K562 (cell line): Measurements from ENCODE around the gene SMG5. TPM values are rescaled to one million over a fixed set of nuclear protein-coding genes. Genes with fewer than 3 reads are reported as not detected.
A peak's percentile ranks its signal among the peaks of the same experiment; 100 is the strongest.

Source experiments
- ATAC-seq: fragments of 200-7000 bp; cut with Tn5 transposase; 3 replicates; pipeline ENCODE4 v1.9.1; 2020; ENCODE audit warnings: moderate library complexity
- BruUV-seq: library from RNA; stranded (reverse); fragments of 400-500 nt; replicated peaks from 2 replicates; lab custom pipeline; 2021; lab: Mats Ljungman, UMichigan
- CTCF ChIA-PET: fragments of 300-600 bp; formaldehyde crosslinking; extraction: SDS; loops from one replicate; lab custom pipeline; 2021; ENCODE audit warnings: low intra/inter-chr PET ratio; lab: Yijun Ruan, JAX
- POLR2A ChIA-PET: fragments of 300-600, 350-650 bp; sonication (Branson Sonifier 250); formaldehyde crosslinking; extraction: SDS; loops from one replicate; lab custom pipeline; 2021; ENCODE audit warnings: antibody characterized with exemption, inconsistent platforms; lab: Yijun Ruan, JAX
- DNase-seq, 4 experiments: peaks; one replicate each; pipeline versions ENCODE4 v3.0.0 to v3.0.0-alpha.2; 2011 to 2018; ENCODE audit warnings: low spot score in 3 of 4, mixed read lengths in 3 of 4; ENCODE audit errors: extremely low read depth in 1 of 4
- FAIRE-seq: peaks from 2 replicates; lab custom pipeline; 2011; peaks lifted over from hg19 to GRCh38; lab: Jason Lieb, UNC
- H2AFZ ChIP-seq: 2 replicates; pipeline ENCODE4 v1.6.0; 2011; ENCODE audit warnings: low read depth, low read length, control low read depth, inconsistent platforms
- H3K27ac ChIP-seq: fragments of 200-600 bp; 3 replicates; pipeline ENCODE4 v1.8.0; 2011; ENCODE audit warnings: low read depth, mild to moderate bottlenecking, control low read depth, inconsistent platforms, low read length, moderate library complexity, mixed read lengths; ENCODE audit errors: extremely low read depth
- H3K27me3 ChIP-seq, 2 experiments: fragments of 300-600 bp in 1 of 2; 2 replicates in 1 of 2; 3 replicates in 1 of 2; pipeline versions ENCODE4 v1.6.0 to v1.8.0; 2011; ENCODE audit warnings: inconsistent platforms in 2 of 2, low read length in 2 of 2, mild to moderate bottlenecking in 1 of 2, mixed read lengths in 1 of 2, moderate library complexity in 1 of 2; ENCODE audit not compliant: control insufficient read depth in 2 of 2, insufficient read depth in 2 of 2
- H3K36me3 ChIP-seq: fragments of 300-600 bp; 3 replicates; pipeline ENCODE4 v1.8.0; 2011; ENCODE audit warnings: mild to moderate bottlenecking, low read length, inconsistent platforms; ENCODE audit not compliant: control insufficient read depth, insufficient read depth
- H3K4me1 ChIP-seq, 2 experiments: fragments of 200-600 bp in 1 of 2; replicated peaks in 1 of 2; 2 replicates in 1 of 2; 3 replicates in 1 of 2; pipeline versions ENCODE4 v1.5.1 to v1.8.0; 2011; ENCODE audit warnings: inconsistent platforms in 2 of 2, low read length in 2 of 2, mild to moderate bottlenecking in 1 of 2, mixed read lengths in 1 of 2, moderate library complexity in 1 of 2; ENCODE audit not compliant: control insufficient read depth in 2 of 2, insufficient read depth in 2 of 2
- H3K4me2 ChIP-seq: 2 replicates; pipeline ENCODE4 v1.6.1; 2011; ENCODE audit warnings: low read length, control low read depth, inconsistent platforms, mixed read lengths; ENCODE audit not compliant: insufficient read depth
- H3K4me3 ChIP-seq: fragments of 200-600 bp; sonication (generic), shearing (Covaris generic); 2 replicates; pipeline ENCODE4 v1.5.1; 2016; ENCODE audit warnings: control low read depth, inconsistent platforms
- H3K79me2 ChIP-seq: fragments of 200-600 bp; 3 replicates; pipeline ENCODE4 v1.8.0; 2011; ENCODE audit warnings: low read length, inconsistent platforms; ENCODE audit not compliant: control insufficient read depth, insufficient read depth
- H3K9ac ChIP-seq, 2 experiments: 2 replicates each; pipeline versions ENCODE4 v1.6.0 to v1.6.1; 2011; ENCODE audit warnings: low read depth in 2 of 2, low read length in 2 of 2, control low read depth in 1 of 2, inconsistent platforms in 1 of 2, mild to moderate bottlenecking in 1 of 2, mixed read lengths in 1 of 2; ENCODE audit not compliant: insufficient read depth in 1 of 2
- H3K9me1 ChIP-seq: one replicate; pipeline ENCODE4 v1.6.0; 2011; ENCODE audit warnings: inconsistent platforms, mild to moderate bottlenecking, low read length, moderate library complexity; ENCODE audit not compliant: control insufficient read depth, insufficient read depth
- H3K9me3 ChIP-seq: replicated peaks from 2 replicates; pipeline ENCODE4 v1.5.1; 2011; ENCODE audit warnings: low read depth, low read length, inconsistent platforms; ENCODE audit not compliant: control insufficient read depth, insufficient read depth
- H4K20me1 ChIP-seq: replicated peaks from 2 replicates; pipeline ENCODE4 v1.6.1; 2011; ENCODE audit warnings: low read length, inconsistent platforms, mixed read lengths; ENCODE audit not compliant: control insufficient read depth, insufficient read depth
- CC2D1A ChIP-seq: fragments of 450-650 bp; IDR thresholded peaks from 2 replicates; pipeline ENCODE4 v1.6.1; 2017; ENCODE audit warnings: mild to moderate bottlenecking
- DMBX1 ChIP-seq: fragments of 250-450 bp; sonication (Bioruptor Pico); IDR thresholded peaks from 2 replicates; pipeline ENCODE4 v1.8.0; 2022; ENCODE audit warnings: inconsistent platforms, mild to moderate bottlenecking, moderate library complexity, borderline replicate concordance
- ELF2 ChIP-seq: fragments of 250-450 bp; sonication (Bioruptor Pico); IDR thresholded peaks from 2 replicates; pipeline ENCODE4 v1.5.0; 2021; ENCODE audit warnings: mild to moderate bottlenecking
- HDAC8 ChIP-seq: fragments of 450-650 bp; IDR thresholded peaks from 2 replicates; pipeline ENCODE4 v1.6.1; 2016; ENCODE audit warnings: mild to moderate bottlenecking, missing genetic modification characterization, moderate library complexity, missing compliant biosample characterization
- HNRNPUL1 ChIP-seq: fragments of 200-400 bp; formaldehyde crosslinking; IDR thresholded peaks from 2 replicates; pipeline ENCODE4 v1.6.1; 2017; ENCODE audit warnings: low read length
- MYBL2 ChIP-seq, 2 experiments: fragments of 450-650 bp in 1 of 2; sonication (generic) in 1 of 2; formaldehyde crosslinking in 1 of 2; IDR thresholded peaks; 2 replicates each; pipeline versions ENCODE4 v1.6.1 to v1.8.1; 2017 to 2022; ENCODE audit warnings: borderline replicate concordance in 1 of 2, inconsistent platforms in 1 of 2, low read depth in 1 of 2, mild to moderate bottlenecking in 1 of 2, missing genetic modification reagents in 1 of 2, moderate library complexity in 1 of 2
- PHB2 ChIP-seq: fragments of 450-650 bp; IDR thresholded peaks from 2 replicates; pipeline ENCODE4 v1.6.1; 2017; ENCODE audit warnings: low read depth
- SP1 ChIP-seq: sonication (generic); formaldehyde crosslinking; IDR thresholded peaks from 2 replicates; pipeline ENCODE4 v1.8.1; 2022; ENCODE audit warnings: mild to moderate bottlenecking, missing genetic modification reagents
- STAT5A ChIP-seq: IDR thresholded peaks from 2 replicates; pipeline ENCODE4 v1.6.1; 2012; ENCODE audit warnings: low read length, inconsistent platforms, borderline replicate concordance
- TFAP4 ChIP-seq: sonication (generic); formaldehyde crosslinking; IDR thresholded peaks from 2 replicates; pipeline ENCODE4 v1.8.0; 2022; ENCODE audit warnings: missing genetic modification reagents, mild to moderate bottlenecking, moderate library complexity, borderline replicate concordance
- WHSC1 ChIP-seq: IDR thresholded peaks from one replicate; pipeline ENCODE4 v1.6.1; 2012; ENCODE audit warnings: low read length, control low read depth, inconsistent platforms
- ZNF707 ChIP-seq: fragments of 250-450 bp; sonication (Bioruptor Pico); conservative IDR thresholded peaks from 2 replicates; pipeline ENCODE4 v1.8.0; 2022; ENCODE audit warnings: inconsistent platforms, mild to moderate bottlenecking, moderate library complexity
- WGBS: fragments of 100-300 bp; shearing (Covaris generic); methylation state at CpG from one replicate; pipeline ENCODE4 v1.1.6; 2016; ENCODE audit warnings: low coverage, mixed read lengths; ENCODE audit not compliant: insufficient coverage; ENCODE audit errors: missing lambda C conversion rate; 5-methylcytosine and 5-hydroxymethylcytosine counted together
- in situ Hi-C: fragments of 300-500 bp; cut with MboI; formaldehyde crosslinking; loops from 4 replicates; pipeline ENCODE4 v1.15.0; 2018; ENCODE audit warnings: inconsistent platforms, mixed read lengths
- intact Hi-C: fragments of 100-400 bp; cut with micrococcal nuclease; formaldehyde crosslinking; loops from 2 replicates; pipeline ENCODE4 v1.14.2; 2022
- polyA plus RNA-seq, 8 experiments: library from polyadenylated mRNA; depleted of rRNA in 4 of 8; stranded (reverse) in 5 of 8; unstranded in 3 of 8; fragments of >200 nt; fragmentation: Nextera tagmentation in 2 of 8; fragmentation: Illumina TruSeq in 1 of 8; extraction: Ambion mirVana in 2 of 8; extraction: Trizol in 1 of 8; gene quantifications; 2 replicates each; pipeline versions ENCODE4 v1.2.1 to v1.2.3, GENCODE V29; 2011 to 2014; ENCODE audit warnings: inconsistent platforms in 1 of 8, missing spikeins in 1 of 8
- total RNA-seq, 7 experiments: library from RNA; depleted of rRNA in 6 of 7; stranded (reverse); fragments of >200 nt in 6 of 7; fragmentation: Illumina TruSeq in 2 of 7; extraction: Trizol in 2 of 7; gene quantifications; 2 replicates each; pipeline versions ENCODE4 v1.2.1 to v1.2.3, GENCODE V29; 2011 to 2021; ENCODE audit warnings: low replicate concordance in 1 of 7
- TF ChIP-seq, protein P1 (sequence below): fragments of 450-650 bp; IDR thresholded peaks from 2 replicates; pipeline ENCODE4 v1.6.1; 2017; ENCODE audit warnings: mild to moderate bottlenecking, moderate library complexity

The SMG5 gene
- total and polyA plus RNA-seq, 9 of the 15 experiments (the other 6 are each of a cell fraction or from before 2014, with no cell fraction given) = 1.4 to 85.9 (median 53.0) TPM

- H3K9me1 ChIP-seq = no peaks in the 10 kb centered on the region
- ChIA-PET POLR2A (interaction anchor here (0.5 to 3.2 kb wide), 30 partner anchors 10 to 426 kb away, joined by 3 to 62 read pairs (median 4); partner anchors contain the start of genes LMNA, PAQR6, SLC25A44 and SMG5), CTCF (no interaction called here)
- DNase-seq (no peak), ATAC-seq (no peak), FAIRE-seq (no peak)
- peaks cover 26% of the 10 kb centered on the region for H3K79me2 ChIP-seq
- 75% methylated on average over 8 of the region's 9 CpGs for WGBS
- in situ Hi-C loops (no loop called here), intact Hi-C loops (loop anchor here (2.0 to 5.0 kb wide), 2 partner anchors 19 to 65 kb away; no protein-coding TSS in a partner anchor)
- H3K9me3 ChIP-seq = no peaks in the 10 kb centered on the region
- no TSS peak for BruUV-seq
- peaks cover 11 to 17% of the 10 kb centered on the region in 2 experiments; a peak in 4 of 5 replicates for H3K4me1 ChIP-seq
- H3K9ac ChIP-seq = peak overlapping the region; percentile 97 to 99; a peak in 3 of 4 replicates
- no peaks in the 10 kb centered on the region for H3K27me3 ChIP-seq
- peaks cover 58% of the 10 kb centered on the region for H3K36me3 ChIP-seq
- H3K4me3 ChIP-seq = peak overlapping the region; percentile 78
- peak overlapping the region; percentile 100 for H2AFZ ChIP-seq
- H3K27ac ChIP-seq = peak overlapping the region; percentile 100
- H4K20me1 ChIP-seq = no peaks in the 10 kb centered on the region
- H3K4me2 ChIP-seq = peak overlapping the region; percentile 97
- TF ChIP-seq STAT5A (no peak), ZNF707 (CRISPR knock-in tag) (no peak), CC2D1A (no peak), DMBX1 (CRISPR knock-in tag) (no peak), SP1 (CRISPR knock-in tag) (no peak), ELF2 (CRISPR knock-in tag) (no peak), PHB2 (no peak), WHSC1 (no peak), TFAP4 (CRISPR knock-in tag) (no peak), MYBL2 (IDR thresholded peaks at IDR 0.05; ENCODE audit: low read depth) (no peak), MYBL2 (CRISPR knock-in tag; IDR thresholded peaks at IDR 0.05; ENCODE audit: borderline replicate concordance) (no peak), HNRNPUL1 (no peak), HDAC8 (tag) (no peak)
- TF ChIP-seq, protein P1, sequence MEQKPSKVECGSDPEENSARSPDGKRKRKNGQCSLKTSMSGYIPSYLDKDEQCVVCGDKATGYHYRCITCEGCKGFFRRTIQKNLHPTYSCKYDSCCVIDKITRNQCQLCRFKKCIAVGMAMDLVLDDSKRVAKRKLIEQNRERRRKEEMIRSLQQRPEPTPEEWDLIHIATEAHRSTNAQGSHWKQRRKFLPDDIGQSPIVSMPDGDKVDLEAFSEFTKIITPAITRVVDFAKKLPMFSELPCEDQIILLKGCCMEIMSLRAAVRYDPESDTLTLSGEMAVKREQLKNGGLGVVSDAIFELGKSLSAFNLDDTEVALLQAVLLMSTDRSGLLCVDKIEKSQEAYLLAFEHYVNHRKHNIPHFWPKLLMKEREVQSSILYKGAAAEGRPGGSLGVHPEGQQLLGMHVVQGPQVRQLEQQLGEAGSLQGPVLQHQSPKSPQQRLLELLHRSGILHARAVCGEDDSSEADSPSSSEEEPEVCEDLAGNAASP = no peak
Measured at GRCh38 chr1:156212130-156212529, 70.5 kb downstream of the SMG5 start.
